HG03575 (cell line): ENCODE results near the gene TCOF1.
"Not testable (repeated sequence)": the region's sequence is repeated elsewhere in the genome, so short reads cannot be mapped to it uniquely, and the experiment has no call there.

Experiments
- ATAC-seq: cut with Tn5 transposase; IDR thresholded peaks from one replicate; pipeline ENCODE4 v1.9.1; 2021; ENCODE audit not compliant: unreplicated experiment, insufficient number of reproducible peaks, low FRiP score; ENCODE audit errors: extremely low read depth

TCOF1 gene

GRCh38 chr5:150412319-150413175, 55.0 kb downstream of the TCOF1 start, which contains the start of gene CD74:
TSS of gene CD74 (minus strand) at chr5:150412910. CDS start at chr5:150412749, 161 bp downstream.
- ATAC-seq: peak; percentile 46

- no peak for ATAC-seq
Observed at GRCh38 chr5:150413176-150413901, 55.8 kb downstream of the TCOF1 start.

GRCh38 chr5:150413902-150414790, 56.6 kb downstream of the TCOF1 start:
- ATAC-seq: not testable (repeated sequence)

GRCh38 chr5:150419630-150420270, 62.3 kb downstream of the TCOF1 start:
- no peak for ATAC-seq

- no peak for ATAC-seq
Observed at GRCh38 chr5:150422075-150422474, 64.6 kb downstream of the TCOF1 start.

GRCh38 chr5:150422758-150423157, 65.3 kb downstream of the TCOF1 start:
- no peak for ATAC-seq

GRCh38 chr5:150426165-150426564, 68.7 kb downstream of the TCOF1 start:
- ATAC-seq: not testable (repeated sequence)

- no peak for ATAC-seq
Observed at GRCh38 chr5:150428106-150428876, 70.8 kb downstream of the TCOF1 start.

- no peak for ATAC-seq
Observed at GRCh38 chr5:150428978-150429377, 71.5 kb downstream of the TCOF1 start.

GRCh38 chr5:150429410-150429873, 71.9 kb downstream of the TCOF1 start:
- ATAC-seq: peak; percentile 72

GRCh38 chr5:150431048-150431447, 73.6 kb downstream of the TCOF1 start:
- no peak for ATAC-seq

GRCh38 chr5:150431574-150431973, 74.1 kb downstream of the TCOF1 start:
- no peak for ATAC-seq

- ATAC-seq: no peak
Observed at GRCh38 chr5:150434464-150434863, 77.0 kb downstream of the TCOF1 start.

- ATAC-seq: peak; percentile 67
Observed at GRCh38 chr5:150436141-150436680, 78.7 kb downstream of the TCOF1 start.

- ATAC-seq: no peak
Observed at GRCh38 chr5:150438873-150439546, 81.5 kb downstream of the TCOF1 start.

- ATAC-seq: no peak
Observed at GRCh38 chr5:150440948-150441812, 83.7 kb downstream of the TCOF1 start.
